Neural crest cell (in vitro differentiated cells): ENCODE measurements around the gene CARMIL1. TPM values are rescaled to one million over a fixed set of nuclear protein-coding genes. Genes with fewer than 3 reads are reported as not detected.

Experiments used
- DNase-seq: peaks from one replicate; pipeline ENCODE4 v3.0.0; 2021; ENCODE audit warnings: low read depth, mixed read lengths, low spot score
- H3K27ac Mint-ChIP-seq: one replicate; pipeline ENCODE4 v1.8.0; 2021; ENCODE audit warnings: mild to moderate bottlenecking, mixed read lengths; ENCODE audit not compliant: unreplicated experiment
- H3K27me3 Mint-ChIP-seq: 2 replicates; pipeline ENCODE4 v1.8.0; 2021; ENCODE audit warnings: low read depth, mild to moderate bottlenecking, mixed read lengths
- H3K36me3 Mint-ChIP-seq: 2 replicates; pipeline ENCODE4 v1.8.0; 2021; ENCODE audit warnings: low read depth, mild to moderate bottlenecking, mixed read lengths
- H3K4me1 Mint-ChIP-seq: 2 replicates; pipeline ENCODE4 v1.8.0; 2021; ENCODE audit warnings: mixed read lengths
- H3K4me3 Mint-ChIP-seq: one replicate; pipeline ENCODE4 v1.8.0; 2021; ENCODE audit warnings: mild to moderate bottlenecking, mixed read lengths
- H3K9me3 Mint-ChIP-seq: 2 replicates; pipeline ENCODE4 v1.8.0; 2021; ENCODE audit warnings: mixed read lengths
- CTCF ChIP-seq: fragments of 200-600 bp; sonication (generic); conservative IDR thresholded peaks from 2 replicates; pipeline ENCODE4 v1.5.0; 2021; ENCODE audit warnings: antibody characterized with exemption, mild to moderate bottlenecking
- total RNA-seq: library from RNA; stranded (reverse); gene quantifications from 2 replicates; pipeline ENCODE4 v1.2.1, GENCODE V29; 2021

CARMIL1 gene
- total RNA-seq, 1 donor from 2014 or later = 4.5 TPM

GRCh38 chr6:25359191-25359861, 80.2 kb downstream of the CARMIL1 start:
- DNase-seq = no peak
- Mint-ChIP-seq H3K4me3 (no peak overlapping the region), H3K27me3 (no peaks in the 10 kb centered on the region), H3K4me1 (peaks cover 19% of the 10 kb centered on the region), H3K36me3 (no peaks in the 10 kb centered on the region), H3K27ac (no peak overlapping the region), H3K9me3 (no peaks in the 10 kb centered on the region)
- TF ChIP-seq CTCF = no peak

GRCh38 chr6:25359891-25360290, 80.7 kb downstream of the CARMIL1 start:
- Mint-ChIP-seq H3K27ac (no peak overlapping the region), H3K4me3 (no peak overlapping the region), H3K36me3 (no peaks in the 10 kb centered on the region), H3K27me3 (no peaks in the 10 kb centered on the region), H3K4me1 (peaks cover 19% of the 10 kb centered on the region), H3K9me3 (no peaks in the 10 kb centered on the region)
- TF ChIP-seq CTCF = no peak
- no peak for DNase-seq

GRCh38 chr6:25360621-25361020, 81.4 kb downstream of the CARMIL1 start:
- no peak for TF ChIP-seq CTCF
- Mint-ChIP-seq H3K36me3 (no peaks in the 10 kb centered on the region), H3K27ac (no peak overlapping the region), H3K9me3 (no peaks in the 10 kb centered on the region), H3K4me3 (no peak overlapping the region), H3K27me3 (no peaks in the 10 kb centered on the region), H3K4me1 (peaks cover 19% of the 10 kb centered on the region)
- DNase-seq = no peak

- Mint-ChIP-seq H3K36me3 (no peaks in the 10 kb centered on the region), H3K9me3 (no peaks in the 10 kb centered on the region), H3K4me1 (peaks cover 19% of the 10 kb centered on the region), H3K27me3 (no peaks in the 10 kb centered on the region), H3K4me3 (no peak overlapping the region), H3K27ac (no peak overlapping the region)
- no peak for DNase-seq
- no peak for TF ChIP-seq CTCF
Measured at GRCh38 chr6:25363427-25363826, 84.3 kb downstream of the CARMIL1 start.

GRCh38 chr6:25365154-25365553, 86.0 kb downstream of the CARMIL1 start:
- peaks cover 7% of the 10 kb centered on the region for H3K4me1 Mint-ChIP-seq
- no peak for DNase-seq
- H3K36me3 Mint-ChIP-seq = no peaks in the 10 kb centered on the region
- no peak overlapping the region for H3K4me3 Mint-ChIP-seq
- H3K27ac Mint-ChIP-seq = no peak overlapping the region
- no peaks in the 10 kb centered on the region for H3K9me3 Mint-ChIP-seq
- TF ChIP-seq CTCF = no peak
- no peaks in the 10 kb centered on the region for H3K27me3 Mint-ChIP-seq
